ENCODE measurements around the gene DPH3. TPM values are rescaled to one million over a fixed set of nuclear protein-coding genes. Genes with fewer than 3 reads are reported as not detected.

The DPH3 gene
- total and polyA plus RNA-seq, 10 of the 15 experiments (the other 5 are each of a cell fraction or from before 2014, with no cell fraction given): 10.8 to 71.8 (median 23.4) TPM

GRCh38 chr3:16254916-16255315, 9.8 kb downstream of the DPH3 start:
- CTCF ChIA-PET: interaction anchor here (0.6 to 1.3 kb wide), 4 partner anchors 9 to 699 kb away, joined by 3 to 4 read pairs (median 3); no protein-coding TSS in a partner anchor
- intact Hi-C loops (cut with micrococcal nuclease; ENCODE audit: unreplicated experiment) (no loop called here), in situ Hi-C loops (cut with MboI) (no loop called here)
- Histone ChIP-seq H3K4me1 (ENCODE audit: control insufficient read depth, insufficient read depth, low read length) (peaks cover 8% of the 10 kb centered on the region; the same call in 1 of the 2 replicates), H3K9ac (ENCODE audit: control insufficient read depth, insufficient read depth, low read length) (no peak overlapping the region), H4K20me1 (ENCODE audit: control insufficient read depth, insufficient read depth) (no peaks in the 10 kb centered on the region), H2AFZ (ENCODE audit: control insufficient read depth, low read depth, low read length) (no peak overlapping the region), H3K79me2 (ENCODE audit: control insufficient read depth, insufficient read depth, low read length) (no peaks in the 10 kb centered on the region), H3K4me3 (no peak overlapping the region), H3K27me3 (replicated peaks in 1 of 2; ENCODE audit: control insufficient read depth in 2 of 2, insufficient read depth in 2 of 2, low read length in 1 of 2) (no peaks in the 10 kb centered on the region), H3K4me2 (ENCODE audit: control insufficient read depth, insufficient read depth) (no peak overlapping the region), H3K36me3 (ENCODE audit: control insufficient read depth in 2 of 2, insufficient read depth in 2 of 2, low read length in 1 of 2) (no peaks in the 10 kb centered on the region; a peak in 1 of 4 replicates), H3K9me3 (replicated peaks; ENCODE audit: control insufficient read depth, insufficient read depth, low read length) (no peaks in the 10 kb centered on the region), H3K27ac (ENCODE audit: control insufficient read depth, insufficient read depth) (no peak overlapping the region)
- BruUV-seq (replicated peaks): no TSS peak
- DNase-seq (ENCODE audit: low read depth, low spot score) (no peak), ATAC-seq (peak; percentile 12; the same call in 2 of the 3 replicates), FAIRE-seq (no peak)
- TF ChIP-seq ZNF592 (IDR thresholded peaks at IDR 0.05) (no peak), IKZF1 (conservative IDR thresholded peaks at IDR 0.05) (peak; percentile 49; the same call in 1 of the 2 replicates), IKZF2 (IDR thresholded peaks at IDR 0.05) (peak; percentile 22 to 33; a peak in 1 of 4 replicates), TCF3 (IDR thresholded peaks at IDR 0.05; ENCODE audit: borderline replicate concordance, insufficient read depth, low read depth, low read length) (0 out of 2 replicates have a peak, but pooled peaks have one; percentile 24)
- SMC1A ChIA-PET (ENCODE audit: uncharacterized antibody, unreplicated experiment): interaction anchor here (0.9 to 5.7 kb wide), 4 partner anchors 11 to 301 kb away, joined by 3 to 43 read pairs (median 3); partner anchors contain the start of genes DPH3 and OXNAD1
- POLR2A ChIA-PET: interaction anchor here (0.6 to 1.1 kb wide), 2 partner anchors 9 to 10 kb away, joined by 3 read pairs; partner anchors contain the start of gene DPH3
- RAD21 ChIA-PET (ENCODE audit: unreplicated experiment): interaction anchor here (1.0 to 1.4 kb wide), 3 partner anchors 9 to 209 kb away, joined by 3 to 4 read pairs (median 4); no protein-coding TSS in a partner anchor
- 39% methylated on average over 5 of the region's 5 CpGs for WGBS (ENCODE audit: insufficient coverage, insufficient replicate concordance, low lambda C conversion rate, missing lambda C conversion rate)

Data from GM12878 (cell line).